PC-9 (cell line): ENCODE data around the gene TRAF3IP1.

Experiments used
- EZH2 ChIP-seq: fragments of 200-600 bp; sonication (generic); IDR thresholded peaks from 2 replicates; pipeline ENCODE4 v1.8.0; 2017; ENCODE audit warnings: antibody characterized with exemption, low read depth
- TF ChIP-seq, protein P1 (sequence below): fragments of 200-600 bp; sonication (generic); conservative IDR thresholded peaks from 2 replicates; pipeline ENCODE4 v1.6.1; 2017; ENCODE audit warnings: mixed run types, antibody characterized with exemption, mild to moderate bottlenecking, moderate library complexity

DNA sequence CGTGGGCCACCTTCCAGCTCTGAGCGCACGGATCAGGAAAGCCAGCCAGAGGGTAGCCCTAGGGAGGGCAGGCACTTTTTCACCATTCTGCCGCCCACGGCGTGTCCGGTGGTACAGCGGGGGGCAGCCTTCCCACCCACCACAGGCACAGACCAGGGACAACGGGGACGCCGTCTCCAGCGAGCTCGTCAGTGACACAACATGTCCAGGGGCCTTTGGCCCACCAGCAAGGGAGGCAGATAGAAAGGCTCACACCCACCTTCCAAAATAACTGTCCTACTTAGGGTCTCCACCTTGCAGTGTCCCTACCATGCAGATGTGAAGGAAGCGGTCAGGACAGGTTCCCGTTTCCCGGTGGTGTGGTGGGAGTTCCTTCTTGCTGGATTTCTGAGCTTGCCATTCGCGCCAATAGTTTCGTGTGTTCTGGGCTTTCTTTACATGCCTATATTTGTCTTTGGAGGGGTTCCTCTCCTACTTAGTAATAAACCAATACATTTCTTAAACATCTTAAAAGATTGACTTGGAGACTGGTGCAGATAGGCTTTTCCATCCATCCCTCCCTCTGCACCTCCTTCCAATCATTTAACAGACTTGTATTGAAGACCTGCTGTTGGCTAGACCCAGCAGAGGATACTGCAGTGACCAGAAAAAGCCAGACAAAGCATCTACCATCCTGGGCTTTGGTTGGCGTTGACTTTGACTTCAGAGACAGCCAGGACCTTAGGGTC is 107.3 kb downstream of the TRAF3IP1 start:
- no peak for TF ChIP-seq EZH2
- TF ChIP-seq, protein P1, sequence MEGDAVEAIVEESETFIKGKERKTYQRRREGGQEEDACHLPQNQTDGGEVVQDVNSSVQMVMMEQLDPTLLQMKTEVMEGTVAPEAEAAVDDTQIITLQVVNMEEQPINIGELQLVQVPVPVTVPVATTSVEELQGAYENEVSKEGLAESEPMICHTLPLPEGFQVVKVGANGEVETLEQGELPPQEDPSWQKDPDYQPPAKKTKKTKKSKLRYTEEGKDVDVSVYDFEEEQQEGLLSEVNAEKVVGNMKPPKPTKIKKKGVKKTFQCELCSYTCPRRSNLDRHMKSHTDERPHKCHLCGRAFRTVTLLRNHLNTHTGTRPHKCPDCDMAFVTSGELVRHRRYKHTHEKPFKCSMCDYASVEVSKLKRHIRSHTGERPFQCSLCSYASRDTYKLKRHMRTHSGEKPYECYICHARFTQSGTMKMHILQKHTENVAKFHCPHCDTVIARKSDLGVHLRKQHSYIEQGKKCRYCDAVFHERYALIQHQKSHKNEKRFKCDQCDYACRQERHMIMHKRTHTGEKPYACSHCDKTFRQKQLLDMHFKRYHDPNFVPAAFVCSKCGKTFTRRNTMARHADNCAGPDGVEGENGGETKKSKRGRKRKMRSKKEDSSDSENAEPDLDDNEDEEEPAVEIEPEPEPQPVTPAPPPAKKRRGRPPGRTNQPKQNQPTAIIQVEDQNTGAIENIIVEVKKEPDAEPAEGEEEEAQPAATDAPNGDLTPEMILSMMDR = no peak
